Lower leg skin (tissue), 4 donors: ENCODE results near the gene ATG5. TPM values are rescaled to one million over a fixed set of nuclear protein-coding genes. Genes with fewer than 3 reads are reported as not detected.
A peak's percentile ranks its signal among the peaks of the same experiment; 100 is the strongest.

Experiments used
- DNase-seq, 2 donors: peaks; one replicate each; pipeline ENCODE4 v3.0.0-alpha.2; 2019; ENCODE audit warnings: low spot score in 2 of 2
- H3K4me3 ChIP-seq: fragments of 200-600 bp; sonication (generic); 2 replicates; pipeline ENCODE4 v1.5.1; 2017; ENCODE audit warnings: mild to moderate bottlenecking, low read depth; ENCODE audit not compliant: poor library complexity, severe bottlenecking
- CTCF ChIP-seq, 3 donors: fragments of 450-650 bp; IDR thresholded peaks; one replicate each; pipeline ENCODE4 v1.5.1; 2016; ENCODE audit warnings: antibody characterized with exemption in 3 of 3, mild to moderate bottlenecking in 3 of 3, moderate library complexity in 2 of 3
- POLR2A ChIP-seq, 2 donors: fragments of 450-650 bp; IDR thresholded peaks; one replicate each; pipeline ENCODE4 v1.6.1; 2016 to 2017; ENCODE audit warnings: antibody characterized with exemption in 2 of 2, mild to moderate bottlenecking in 1 of 2, moderate library complexity in 1 of 2
- WGBS, 2 donors: methylation state at CpG; one replicate each; pipeline ENCODE4 v1.1.5; 2018; 5-methylcytosine and 5-hydroxymethylcytosine counted together
- intact Hi-C: fragments of 100-400 bp; cut with DNase I; formaldehyde crosslinking; loops from one replicate; pipeline ENCODE4 v1.15.0; 2023; ENCODE audit warnings: low total_unique reads
- total RNA-seq, 4 donors: library from RNA; depleted of rRNA; stranded (reverse); fragments of >200 nt; gene quantifications; one replicate each; pipeline ENCODE4 v1.1.0, GENCODE V29; 2016

ATG5 gene
- total RNA-seq, 4 donors from 2014 or later, result 15.5 to 19.4 (median 16.7) TPM

DNA sequence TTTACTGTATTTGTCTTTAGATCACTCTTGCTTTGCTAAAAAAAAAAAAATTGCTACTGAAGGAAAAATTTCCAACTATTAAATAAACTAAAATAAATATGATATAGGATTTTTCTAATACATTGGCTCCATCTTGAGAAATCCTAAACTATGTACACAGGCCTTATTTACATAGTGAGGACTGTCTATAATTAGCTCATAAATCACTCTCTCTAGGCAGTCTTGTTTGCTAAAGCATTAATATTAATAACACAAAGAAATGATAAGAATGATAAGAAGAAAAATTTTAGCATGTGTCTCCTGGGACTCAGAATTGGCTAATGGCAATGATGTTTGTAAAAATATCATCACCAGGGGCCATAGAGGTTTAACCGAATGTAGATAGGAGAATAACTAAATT is 21.7 kb upstream of the ATG5 start:
- intact Hi-C loops, result loop anchor here (10.0 kb wide), 1 partner anchor 648 kb away; no protein-coding TSS in a partner anchor
- DNase-seq, result no peak
- TF ChIP-seq CTCF (IDR thresholded peaks at IDR 0.05) (no peak), POLR2A (IDR thresholded peaks at IDR 0.05) (no peak)
- H3K4me3 ChIP-seq, result no peak overlapping the region
- WGBS, 2 donors, result 74 to 82% methylated on average over 1 of the region's 1 CpG

- DNase-seq, result peak in 1 of 2 donors; percentile 43
- H3K4me3 ChIP-seq, result no peak overlapping the region
- TF ChIP-seq POLR2A (IDR thresholded peaks at IDR 0.05), result no peak
- no peak for TF ChIP-seq CTCF (IDR thresholded peaks at IDR 0.05)
- intact Hi-C loops, result loop anchor here (5.0 to 10.0 kb wide), 2 partner anchors 228 to 655 kb away; no protein-coding TSS in a partner anchor
- WGBS, 2 donors, result 16 to 22% methylated on average over 9 of the region's 9 CpGs
Observed at GRCh38 chr6:106339334-106340029, 13.9 kb upstream of the ATG5 start.

DNA sequence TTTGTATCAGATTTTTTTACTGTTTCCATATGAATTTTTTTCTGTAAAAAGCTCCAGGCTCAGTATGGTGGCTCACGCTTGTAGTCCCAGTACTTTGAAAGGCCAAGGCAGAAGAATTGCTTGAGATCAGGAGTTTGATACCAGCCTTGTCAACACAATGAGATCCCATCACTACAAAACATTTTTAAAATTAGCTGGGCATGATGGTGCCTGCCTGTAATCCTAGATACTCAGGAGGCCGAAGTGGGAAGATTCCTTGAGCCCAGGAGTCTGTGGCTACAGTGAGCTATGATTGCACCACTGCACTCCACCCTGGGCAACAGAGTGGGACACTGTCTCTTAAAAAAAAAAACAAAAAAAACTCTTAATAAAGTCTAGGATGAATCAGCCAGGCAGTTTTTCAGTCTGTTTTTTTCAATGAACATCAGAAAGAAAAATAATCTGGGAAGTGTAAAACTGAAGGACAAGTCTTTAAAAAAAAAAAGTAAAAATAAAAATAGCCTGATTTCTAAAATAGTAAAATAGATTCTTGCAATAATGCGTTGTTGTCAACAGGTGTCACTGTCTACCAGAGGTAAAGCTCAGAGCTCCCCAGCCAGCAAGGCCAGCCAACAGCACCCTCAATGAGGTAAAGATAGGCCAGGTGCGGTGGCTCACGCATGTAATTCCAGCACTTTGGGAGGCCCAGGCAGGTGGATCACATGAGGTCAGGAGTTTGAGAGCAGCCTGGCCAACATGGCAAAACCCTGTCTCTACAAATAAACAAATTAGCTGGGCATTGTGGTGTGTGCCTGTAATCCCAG is 9.3 kb upstream of the ATG5 start:
- intact Hi-C loops, result loop anchor here (5.0 kb wide), 1 partner anchor 232 kb away; no protein-coding TSS in a partner anchor
- 19 to 27% methylated on average over 5 of the region's 5 CpGs for WGBS, 2 donors
- TF ChIP-seq CTCF (IDR thresholded peaks at IDR 0.05) (no peak), POLR2A (IDR thresholded peaks at IDR 0.05) (no peak)
- H3K4me3 ChIP-seq, result no peak overlapping the region
- no peak for DNase-seq

DNA sequence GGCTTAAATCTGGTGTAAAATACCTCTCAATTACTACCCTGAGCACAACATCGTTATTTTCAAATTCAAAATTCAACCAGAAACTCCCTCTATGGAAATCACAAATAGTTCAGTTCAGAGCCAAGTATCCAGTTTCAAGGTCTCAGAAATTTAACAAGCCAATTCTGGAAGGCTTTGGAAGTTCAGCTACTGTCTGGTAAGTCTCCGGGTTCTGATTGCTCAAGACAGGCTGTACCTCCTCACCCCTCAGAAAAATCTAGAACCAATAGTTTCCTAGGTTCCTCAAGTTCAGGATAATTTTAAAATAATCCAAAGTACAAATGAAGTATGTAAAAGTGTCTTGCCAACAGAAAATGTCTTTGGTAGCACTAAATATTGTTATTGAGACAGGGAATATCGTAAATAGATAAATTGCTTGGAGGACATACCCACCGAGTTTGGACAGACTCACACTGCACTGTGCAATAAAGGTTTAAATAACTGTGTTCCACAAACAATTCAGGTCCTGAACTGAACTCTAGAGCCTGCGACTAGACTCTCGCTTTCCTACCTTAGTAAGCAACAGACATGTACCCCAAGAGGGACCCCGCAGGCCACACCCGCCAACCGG is 729 bp downstream of the ATG5 start:
- DNase-seq, result no peak
- TF ChIP-seq CTCF (IDR thresholded peaks at IDR 0.05), result no peak
- no peak for TF ChIP-seq POLR2A (IDR thresholded peaks at IDR 0.05)
- H3K4me3 ChIP-seq, result peak overlapping the region; percentile 97
- 3 to 4% methylated on average over 9 of the region's 9 CpGs for WGBS, 2 donors
- intact Hi-C loops, result no loop called here

GRCh38 chr6:106321940-106322339 is 3.6 kb downstream of the ATG5 start:
- intact Hi-C loops, result no loop called here
- TF ChIP-seq POLR2A (IDR thresholded peaks at IDR 0.05) (no peak), CTCF (IDR thresholded peaks at IDR 0.05) (no peak)
- 95 to 99% methylated on average over 4 of the region's 4 CpGs for whole genome bisulfite sequencing, 2 donors
- no peak for DNase-seq
- H3K4me3 ChIP-seq, result no peak overlapping the region
